ENCODE measurements around the gene NRXN3. TPM values are rescaled to one million over a fixed set of nuclear protein-coding genes. Genes with fewer than 3 reads are reported as not detected.

Gene NRXN3
- total RNA-seq, 1 experiment from 2014 or later = 0.11 TPM

DNA sequence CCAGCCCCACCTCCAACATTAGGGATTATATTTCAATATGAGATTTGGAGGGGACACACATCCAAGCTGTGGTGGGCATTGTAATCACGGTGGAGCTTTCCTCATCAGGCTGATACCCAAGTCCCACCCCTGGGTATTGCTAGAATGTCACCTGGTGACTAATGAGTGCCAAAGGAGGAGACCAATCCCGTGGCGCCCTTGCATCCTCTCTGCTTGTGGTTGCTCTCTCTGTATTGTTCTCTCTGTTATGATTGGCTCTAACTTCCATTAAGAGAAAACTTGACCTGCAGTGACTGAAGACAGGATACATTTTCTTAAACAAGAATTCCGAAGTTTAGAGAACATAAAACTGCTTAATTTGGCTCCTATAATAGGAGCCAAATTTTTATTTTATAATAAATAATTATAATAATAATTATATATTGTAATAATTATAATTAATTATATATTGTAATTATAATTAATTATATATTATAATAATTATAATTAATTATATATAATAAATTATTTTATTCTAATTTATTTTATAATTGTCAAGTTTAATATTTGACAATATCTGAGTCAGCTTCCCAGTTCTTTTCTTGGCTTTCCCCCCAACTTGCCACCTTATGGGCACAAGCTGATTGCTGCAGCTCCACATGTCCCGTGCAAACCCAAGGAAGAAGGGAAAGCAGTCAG, 1621.0 kb downstream of the NRXN3 start:
- no peak for DNase-seq (ENCODE audit: low read depth)

- no peak for DNase-seq (ENCODE audit: low read depth)
These were observed 1631.9 kb downstream of the NRXN3 start for GRCh38 chr14:79802093-79802492.

GRCh38 chr14:79805636-79806035, 1635.5 kb downstream of the NRXN3 start:
- no peak for DNase-seq (ENCODE audit: low read depth)

DNA sequence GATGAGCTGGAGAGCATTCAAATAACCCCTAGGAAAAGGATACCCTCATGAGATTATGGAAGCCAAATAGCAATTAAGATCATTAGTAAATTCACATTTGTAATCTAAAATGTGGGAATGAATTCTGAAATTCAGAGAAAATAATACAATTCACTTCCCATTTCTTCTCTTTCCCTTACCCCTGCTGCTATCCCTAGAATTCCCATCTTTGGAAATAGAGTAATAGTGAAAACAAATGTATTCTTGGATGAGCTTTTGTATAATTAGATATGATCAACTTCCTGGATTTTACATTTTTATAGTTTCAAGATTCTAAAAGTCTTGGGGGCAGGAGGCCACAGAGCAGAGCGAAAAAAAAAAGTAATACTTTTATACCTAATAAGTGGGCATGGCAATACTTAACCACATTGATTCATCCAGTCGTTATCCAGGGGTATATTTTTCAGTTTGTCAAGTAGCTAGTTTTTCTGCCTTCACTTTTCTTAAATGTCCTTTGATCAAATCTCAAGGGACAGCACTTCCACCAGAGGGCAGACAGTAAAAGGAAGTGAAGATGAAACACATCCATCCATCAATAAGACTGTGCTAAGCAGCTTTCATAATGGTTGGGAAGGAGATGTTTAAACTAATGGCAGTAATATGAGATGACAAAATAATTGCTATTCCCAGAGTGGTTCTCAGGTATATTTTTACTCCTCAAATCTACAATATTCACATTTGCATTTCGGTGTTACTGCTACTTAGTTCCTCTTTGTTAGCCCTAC, 1639.9 kb downstream of the NRXN3 start:
- DNase-seq (ENCODE audit: low read depth) = no peak

DNA sequence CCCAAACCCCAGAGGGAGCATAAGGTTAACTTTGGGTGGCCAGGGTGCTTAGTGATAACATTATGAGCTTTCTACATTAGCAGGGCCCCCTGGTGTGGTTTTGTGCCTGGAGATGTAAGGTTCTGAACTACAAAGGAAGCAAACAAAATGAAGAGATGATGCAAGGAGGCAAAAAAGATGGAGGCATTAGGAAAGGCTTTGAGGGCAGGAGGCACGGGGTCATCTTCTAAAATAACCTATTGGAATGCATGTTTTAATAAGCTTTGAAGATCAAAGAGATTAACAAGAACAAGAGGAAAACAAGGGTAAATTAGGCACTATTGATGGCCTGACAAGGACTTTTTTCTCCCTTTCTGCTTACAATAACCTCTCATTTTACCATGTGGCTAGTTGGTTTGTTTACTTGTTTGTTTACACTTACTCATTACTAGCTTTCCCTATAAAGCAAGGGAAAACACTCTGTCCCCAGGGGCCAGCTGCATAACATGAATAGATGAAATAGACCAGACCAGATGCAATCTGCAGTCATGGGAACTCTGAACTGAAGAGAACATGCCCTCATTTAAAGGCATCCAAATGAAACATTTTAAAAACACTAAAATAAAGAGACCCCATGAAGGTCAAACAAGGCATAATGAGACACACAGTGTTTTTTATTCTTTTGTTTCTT, 1650.8 kb downstream of the NRXN3 start:
- no peak for DNase-seq (ENCODE audit: low read depth)

DNA sequence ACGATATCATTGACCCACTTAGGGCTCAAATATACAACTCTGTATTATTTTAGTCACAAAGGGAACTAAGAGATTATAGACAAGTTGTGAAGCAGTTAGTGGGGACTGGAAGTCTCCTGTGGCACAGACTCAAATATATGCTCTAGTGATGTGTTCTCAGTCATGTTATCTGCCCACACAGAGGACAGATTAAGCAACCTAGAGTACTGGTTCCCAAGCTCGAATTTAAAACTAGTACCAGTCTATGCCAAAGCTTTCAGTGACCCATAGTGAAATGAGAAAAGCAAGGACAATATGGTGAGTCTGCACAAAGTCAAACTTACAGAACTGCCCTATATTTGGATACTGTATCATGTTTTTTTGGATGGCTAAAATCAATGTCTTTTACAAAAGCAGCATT, 1651.9 kb downstream of the NRXN3 start:
- no peak for DNase-seq (ENCODE audit: low read depth)

DNA sequence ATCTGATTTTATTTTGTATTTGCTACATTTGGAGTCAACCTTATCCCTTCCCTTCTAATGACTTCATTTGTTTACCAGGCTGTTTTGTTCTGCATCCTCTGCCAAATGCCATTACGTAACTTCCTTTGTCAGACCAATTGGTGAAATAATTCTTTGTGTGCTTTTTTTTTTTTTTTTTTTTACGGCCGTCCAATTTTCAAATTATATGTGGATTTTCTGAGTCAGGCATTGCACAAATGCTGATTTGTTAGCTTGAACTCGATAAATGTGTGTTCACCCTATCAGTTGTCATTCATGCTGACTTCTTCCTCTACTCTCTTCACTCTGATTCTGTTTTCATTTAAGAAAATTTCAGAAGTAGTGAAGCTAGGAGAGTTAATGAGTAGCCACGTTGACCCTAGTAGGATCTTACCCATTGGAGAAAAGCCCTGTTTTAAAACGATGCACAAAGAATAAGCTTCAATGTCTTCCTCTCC, 1654.9 kb downstream of the NRXN3 start:
- no peak for DNase-seq (ENCODE audit: low read depth)

DNA sequence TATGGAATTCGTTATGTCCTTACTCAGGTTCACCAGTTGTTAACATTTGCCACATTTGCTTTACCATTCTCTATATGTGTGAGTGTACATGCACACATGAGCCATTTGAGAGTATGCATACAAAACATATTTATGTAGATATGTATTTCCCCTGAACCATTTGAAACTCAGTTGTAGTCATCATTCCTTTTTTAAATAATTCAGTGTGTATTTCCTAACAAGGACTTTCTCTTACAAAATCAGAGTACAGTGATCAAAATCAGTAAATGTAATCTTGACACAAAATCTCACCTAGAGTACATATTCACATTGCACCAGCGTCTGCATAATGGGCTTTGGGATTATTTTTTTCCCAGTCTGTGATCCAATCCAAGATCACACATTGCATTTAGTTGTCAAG, 1656.2 kb downstream of the NRXN3 start:
- no peak for DNase-seq (ENCODE audit: low read depth)

DNA sequence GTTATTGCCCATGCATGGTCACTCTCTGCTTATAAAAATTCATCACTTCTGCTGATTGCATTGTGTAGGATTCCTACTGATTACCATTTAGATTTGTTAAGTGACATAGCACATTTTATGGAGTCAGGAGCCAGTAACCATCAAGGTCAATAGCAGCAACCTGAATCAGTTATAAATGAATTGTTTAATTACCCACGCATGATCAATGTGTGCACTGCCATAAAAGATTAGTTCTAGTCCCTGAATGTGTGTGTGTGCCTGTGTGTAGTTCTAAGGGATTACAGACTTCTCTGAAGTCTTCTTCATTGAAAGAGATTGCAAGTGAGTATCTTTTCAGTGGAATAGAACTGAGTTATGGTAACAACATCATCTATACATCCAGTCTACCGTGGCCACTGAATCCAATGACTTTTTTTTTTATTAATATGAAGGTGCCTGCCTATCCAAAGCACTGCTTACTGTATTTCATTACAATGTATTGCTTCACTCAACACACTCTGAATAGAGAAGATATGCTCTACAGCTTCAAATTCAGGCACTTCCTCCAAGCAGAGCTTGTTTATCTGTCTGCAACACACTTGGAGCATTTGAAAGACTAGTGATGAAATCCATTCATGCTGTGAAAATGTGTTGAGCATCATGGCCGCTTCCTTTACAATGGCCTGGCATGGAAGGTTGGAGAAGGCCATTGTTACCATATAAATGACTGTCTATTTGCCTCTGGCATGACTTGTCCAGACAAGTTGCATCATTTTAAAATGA, 1659.4 kb downstream of the NRXN3 start:
- DNase-seq (ENCODE audit: low read depth) = no peak

- DNase-seq (ENCODE audit: low read depth) = no peak
These were observed 1661.2 kb downstream of the NRXN3 start for GRCh38 chr14:79831195-79831892.

GRCh38 chr14:79833781-79834180, 1663.6 kb downstream of the NRXN3 start:
- DNase-seq (ENCODE audit: low read depth) = no peak

- DNase-seq (ENCODE audit: low read depth) = no peak
These were observed 1664.7 kb downstream of the NRXN3 start for GRCh38 chr14:79834868-79835267.

- no peak for DNase-seq (ENCODE audit: low read depth)
These were observed 1666.4 kb downstream of the NRXN3 start for GRCh38 chr14:79836577-79836976.

- DNase-seq (ENCODE audit: low read depth) = no peak
These were observed 1667.5 kb downstream of the NRXN3 start for GRCh38 chr14:79837699-79838098.

GRCh38 chr14:79840103-79840502, 1669.9 kb downstream of the NRXN3 start:
- DNase-seq (ENCODE audit: low read depth) = no peak

- DNase-seq (ENCODE audit: low read depth) = no peak
These were observed 1670.7 kb downstream of the NRXN3 start for GRCh38 chr14:79840831-79841230.

DNA sequence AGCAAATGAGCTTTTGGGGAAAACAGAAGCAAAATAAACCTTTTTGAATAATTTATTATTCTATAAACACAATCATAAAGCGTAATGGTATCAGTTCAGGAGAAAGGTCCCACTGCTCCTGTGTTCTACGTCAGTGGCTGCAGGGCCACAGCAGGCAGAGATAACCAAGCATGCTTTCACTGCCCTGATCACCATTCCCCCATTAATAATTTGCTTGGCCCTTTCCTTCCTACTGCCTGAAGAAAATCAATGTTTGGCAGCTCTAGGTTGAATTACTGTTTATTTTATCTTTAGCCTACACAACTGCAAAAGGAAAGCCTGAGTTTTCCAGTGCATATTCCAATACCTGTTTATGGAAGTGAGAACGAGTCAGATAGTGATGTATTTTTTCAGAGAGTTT, 1671.3 kb downstream of the NRXN3 start:
- DNase-seq (ENCODE audit: low read depth) = no peak

DNA sequence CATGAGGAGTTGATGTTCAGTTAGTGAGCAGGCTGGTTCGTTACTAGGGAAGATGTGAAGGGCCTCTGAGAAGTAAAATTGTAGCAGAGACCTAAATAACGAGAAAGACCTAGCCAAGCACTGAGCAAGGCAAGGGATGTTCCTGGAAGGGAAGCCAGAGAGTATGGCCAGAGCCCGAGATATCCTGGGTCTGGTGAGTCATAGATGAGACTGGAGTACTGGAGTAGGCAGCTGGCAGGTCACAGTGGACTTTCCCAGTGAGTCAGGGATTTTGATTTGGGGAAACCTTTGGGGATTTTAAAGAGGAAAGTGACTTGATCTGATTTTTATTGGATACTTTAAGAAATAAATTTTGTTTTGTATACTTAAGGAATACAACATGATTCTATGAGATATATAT, 1672.1 kb downstream of the NRXN3 start:
- DNase-seq (ENCODE audit: low read depth) = peak; percentile 22

DNA sequence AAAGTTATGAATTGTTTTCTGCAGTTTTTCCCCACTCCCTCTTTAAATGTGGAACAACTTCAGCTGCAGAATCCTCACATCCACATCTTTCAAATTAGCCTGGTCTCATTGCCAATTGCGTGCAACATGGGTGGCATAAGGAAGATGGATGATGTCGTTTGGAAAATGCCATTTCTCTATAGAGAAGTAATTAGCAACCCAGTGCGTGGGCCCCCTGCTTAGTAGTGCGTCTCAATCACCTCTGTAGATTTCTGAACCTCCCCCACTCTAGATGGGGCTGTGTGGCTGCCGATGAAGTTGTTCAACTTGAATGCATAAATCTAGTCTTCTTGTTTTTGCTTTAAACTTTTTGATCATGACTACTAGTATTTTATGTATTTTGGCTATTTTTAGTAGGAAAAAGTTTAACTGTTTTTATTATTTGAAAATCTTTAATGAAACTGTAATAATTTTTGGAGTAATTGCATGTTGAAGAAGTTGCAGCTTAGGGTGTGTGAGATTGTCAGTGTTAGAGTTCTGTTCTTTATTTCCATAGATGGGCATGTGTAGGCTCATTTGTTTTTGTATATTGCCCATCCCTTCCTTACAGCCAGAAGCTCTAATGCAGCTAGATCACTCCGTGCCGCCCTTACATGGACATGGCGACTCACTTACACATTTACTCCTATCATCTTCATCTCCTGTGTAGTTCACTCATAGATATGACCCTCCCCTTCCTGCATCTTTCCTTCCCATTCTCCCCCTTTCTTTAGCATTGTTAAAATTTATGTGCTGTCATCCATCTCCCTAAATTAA, 1683.0 kb downstream of the NRXN3 start:
- DNase-seq (ENCODE audit: low read depth) = no peak

- DNase-seq (ENCODE audit: low read depth) = no peak
These were observed 1685.6 kb downstream of the NRXN3 start for GRCh38 chr14:79855789-79856188.

DNA sequence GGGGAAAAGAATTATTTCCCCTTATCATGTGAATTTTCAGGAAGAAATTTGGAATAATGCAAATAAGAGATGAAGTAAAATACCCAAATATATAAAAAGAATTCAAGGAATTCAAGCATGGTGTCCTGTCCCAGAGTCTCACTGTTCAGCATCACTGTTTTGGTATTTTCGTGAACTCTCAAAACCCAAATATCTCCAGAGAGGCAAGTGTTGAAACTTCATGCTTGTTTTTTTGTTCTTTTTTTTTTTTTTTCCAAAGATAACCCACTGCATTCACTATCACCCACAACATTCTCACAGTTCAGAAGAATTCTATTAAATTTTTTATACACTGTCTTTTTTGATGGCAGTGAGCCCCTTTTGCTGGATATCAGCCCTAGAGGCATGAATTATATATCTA, 1686.2 kb downstream of the NRXN3 start:
- no peak for DNase-seq (ENCODE audit: low read depth)
